NCI-H2081 treated with DMSO at 0.1 percent for 48 hours (cell line): ENCODE measurements around the gene USP3.
"Not testable (repeated sequence)": the region's sequence is repeated elsewhere in the genome, so short reads cannot be mapped to it uniquely, and the experiment has no call there.

Experiments used
- DNase-seq: peaks from one replicate; lab custom pipeline; 2025; lab: John Stamatoyannopoulos, UW

Gene USP3

GRCh38 chr15:63513728-63514127 lies 9.3 kb downstream of the USP3 start:
- DNase-seq, result no peak

GRCh38 chr15:63514531-63514943 lies 10.1 kb downstream of the USP3 start:
- no peak for DNase-seq

- no peak for DNase-seq
Measured at GRCh38 chr15:63517202-63517601, 12.8 kb downstream of the USP3 start.

- DNase-seq, result no peak
Measured at GRCh38 chr15:63517628-63518027, 13.2 kb downstream of the USP3 start.

- no peak for DNase-seq
Measured at GRCh38 chr15:63519041-63519440, 14.6 kb downstream of the USP3 start.

GRCh38 chr15:63519548-63520178 lies 15.3 kb downstream of the USP3 start:
- no peak for DNase-seq

GRCh38 chr15:63520462-63520861 lies 16.1 kb downstream of the USP3 start:
- DNase-seq, result not testable (repeated sequence)

GRCh38 chr15:63522225-63522578 lies 17.8 kb downstream of the USP3 start:
- DNase-seq, result no peak

- no peak for DNase-seq
Measured at GRCh38 chr15:63523306-63523990, 19.1 kb downstream of the USP3 start.

- no peak for DNase-seq
Measured at GRCh38 chr15:63524316-63525015, 20.1 kb downstream of the USP3 start.

- no peak for DNase-seq
Measured at GRCh38 chr15:63526401-63526800, 22.0 kb downstream of the USP3 start.

- DNase-seq, result no peak
Measured at GRCh38 chr15:63528138-63528659, 23.8 kb downstream of the USP3 start.

GRCh38 chr15:63530235-63530634 lies 25.8 kb downstream of the USP3 start:
- no peak for DNase-seq

- DNase-seq, result no peak
Measured at GRCh38 chr15:63530752-63531299, 26.4 kb downstream of the USP3 start.

- DNase-seq, result no peak
Measured at GRCh38 chr15:63531586-63531985, 27.2 kb downstream of the USP3 start.

- DNase-seq, result no peak
Measured at GRCh38 chr15:63532307-63532744, 27.9 kb downstream of the USP3 start.

- not testable (repeated sequence) for DNase-seq
Measured at GRCh38 chr15:63534888-63535287, 30.5 kb downstream of the USP3 start.

GRCh38 chr15:63535689-63536088 lies 31.3 kb downstream of the USP3 start:
- no peak for DNase-seq

- DNase-seq, result no peak
Measured at GRCh38 chr15:63538876-63539275, 34.5 kb downstream of the USP3 start.

GRCh38 chr15:63539521-63539920 lies 35.1 kb downstream of the USP3 start:
- DNase-seq, result no peak

GRCh38 chr15:63539998-63540397 lies 35.6 kb downstream of the USP3 start:
- DNase-seq, result no peak

- DNase-seq, result no peak
Measured at GRCh38 chr15:63540449-63540848, 36.1 kb downstream of the USP3 start.
